Hematopoietic multipotent progenitor cell treated with erythropoietin and hydrocortisone succinate and interleukin-3 and kit ligand, for 4 days (in vitro differentiated cells): ENCODE data around the gene SLC2A4RG.

ENCODE experiments used
- DNase-seq: peaks from one replicate; pipeline ENCODE4 v3.0.0-alpha.2; 2015

SLC2A4RG gene

GRCh38 chr20:63778857-63779256 is 39.3 kb downstream of the SLC2A4RG start:
- DNase-seq, result peak; percentile 30

DNA sequence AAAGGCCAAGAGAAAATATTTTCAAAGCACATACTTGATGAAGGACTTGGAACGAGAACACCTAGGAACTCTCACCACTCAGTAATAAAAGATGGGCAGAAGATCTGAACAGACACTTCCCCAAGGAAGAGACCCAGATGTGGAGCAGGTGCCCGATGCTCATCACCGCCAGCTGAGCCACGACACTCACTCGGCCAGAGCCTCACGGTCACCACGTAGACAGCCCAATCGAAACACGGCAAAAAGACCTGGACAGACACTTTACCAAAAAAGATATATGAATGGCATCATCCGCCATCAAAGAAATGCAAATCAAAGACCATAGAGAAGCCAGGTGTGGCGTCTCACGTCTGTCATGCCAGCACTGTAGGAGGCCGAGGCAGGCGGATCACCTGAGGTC is 41.6 kb downstream of the SLC2A4RG start:
- no peak for DNase-seq

DNA sequence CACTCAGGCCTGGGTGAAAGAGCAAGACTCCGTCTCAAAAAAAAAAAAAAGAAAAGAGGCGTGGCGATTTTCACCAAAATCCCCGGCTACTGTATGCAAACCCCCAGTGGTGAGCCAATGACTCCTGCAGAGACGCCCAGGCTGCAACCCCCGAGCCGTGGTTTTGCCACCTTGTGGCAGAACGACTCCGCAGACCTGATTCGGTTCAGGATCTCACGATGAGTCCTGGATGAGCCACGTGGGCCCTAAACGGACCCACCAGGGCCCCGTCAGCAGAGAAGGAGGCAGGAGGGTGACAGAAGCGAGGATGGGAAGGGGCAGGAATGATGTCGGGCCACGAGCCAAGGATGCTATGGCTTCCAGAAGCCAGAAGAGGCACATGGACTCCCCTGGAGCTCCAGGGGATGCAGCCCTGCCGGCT is 42.5 kb downstream of the SLC2A4RG start:
- DNase-seq, result no peak

- no peak for DNase-seq
Observed at GRCh38 chr20:63782521-63782971, 43.0 kb downstream of the SLC2A4RG start.

- DNase-seq, result no peak
Observed at GRCh38 chr20:63783970-63784369, 44.4 kb downstream of the SLC2A4RG start.

- no peak for DNase-seq
Observed at GRCh38 chr20:63785691-63786131, 46.1 kb downstream of the SLC2A4RG start.

DNA sequence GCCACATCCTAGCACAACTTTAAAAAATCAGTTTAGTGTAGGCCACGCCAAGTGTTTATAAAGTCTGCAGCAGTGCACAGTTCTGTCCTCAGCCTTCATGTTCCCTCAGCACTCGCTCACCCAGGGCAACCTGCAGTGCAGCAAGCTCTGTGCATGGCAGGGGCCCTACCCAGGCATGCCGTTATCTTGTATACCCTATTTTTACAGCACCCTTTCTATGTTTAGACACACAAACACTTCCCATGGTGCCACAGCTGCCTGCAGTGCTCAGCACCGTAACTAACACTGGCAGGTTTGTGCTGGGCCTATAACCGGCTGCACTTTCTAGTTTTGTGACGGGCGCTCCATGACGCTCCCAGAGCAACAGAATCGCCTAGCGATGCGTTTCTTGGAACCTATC is 47.7 kb downstream of the SLC2A4RG start:
- DNase-seq, result no peak

DNA sequence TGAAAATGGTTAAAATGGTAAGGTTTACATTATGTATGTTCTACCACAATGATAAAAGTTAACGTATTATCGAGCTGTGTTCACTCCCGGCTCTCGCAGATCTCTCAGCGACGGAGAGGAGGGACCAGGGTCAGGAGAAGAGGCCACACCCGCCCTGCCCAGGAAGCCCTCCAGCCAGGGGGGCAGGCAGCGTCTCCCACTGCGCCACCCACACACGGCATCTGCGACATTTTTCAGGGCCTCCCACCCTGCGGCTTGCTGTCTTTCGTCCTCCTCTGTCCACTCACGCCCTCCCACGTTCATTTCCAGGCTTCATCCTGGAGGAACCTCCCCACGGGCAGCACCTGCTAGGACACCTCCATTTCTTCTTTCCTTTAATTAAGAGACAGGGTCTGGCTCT is 48.2 kb downstream of the SLC2A4RG start:
- DNase-seq, result no peak

GRCh38 chr20:63789836-63790571 is 50.4 kb downstream of the SLC2A4RG start:
- no peak for DNase-seq

DNA sequence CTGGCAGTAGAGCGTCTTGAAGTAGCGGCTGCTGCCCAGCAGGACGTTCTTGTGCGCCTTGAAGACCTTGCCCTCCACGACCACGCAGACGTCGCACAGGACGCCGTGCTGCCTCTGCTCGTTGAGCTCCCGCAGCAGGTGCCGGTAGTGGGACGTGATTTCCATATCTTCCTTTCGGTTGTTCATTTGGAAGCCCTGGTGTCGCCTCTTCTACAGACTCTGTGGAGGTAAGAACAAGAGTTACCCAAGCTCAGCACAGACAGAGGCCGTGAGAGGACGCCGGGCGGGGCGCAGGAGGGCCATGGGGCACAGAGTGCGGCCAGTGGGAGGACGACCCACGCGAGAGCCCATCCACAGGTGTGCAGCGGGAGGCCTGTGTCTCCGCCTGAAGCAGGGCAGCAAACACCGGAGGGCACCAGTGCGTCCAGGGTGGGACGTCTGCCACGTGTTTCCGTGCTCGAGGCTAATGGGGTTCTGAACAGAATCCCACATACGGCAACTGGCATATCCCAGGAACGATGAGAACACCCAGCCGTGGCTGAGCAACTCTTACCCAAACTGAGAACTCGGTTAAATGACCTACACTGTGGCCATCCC is 51.1 kb downstream of the SLC2A4RG start:
- DNase-seq, result no peak

- DNase-seq, result no peak
Observed at GRCh38 chr20:63791497-63792156, 52.1 kb downstream of the SLC2A4RG start.

GRCh38 chr20:63792866-63793265 is 53.3 kb downstream of the SLC2A4RG start:
- no peak for DNase-seq
